ENCODE results near the gene GLE1.
"Not testable (repeated sequence)": the region's sequence is repeated elsewhere in the genome, so short reads cannot be mapped to it uniquely, and the experiment has no call there.

Gene GLE1

DNA sequence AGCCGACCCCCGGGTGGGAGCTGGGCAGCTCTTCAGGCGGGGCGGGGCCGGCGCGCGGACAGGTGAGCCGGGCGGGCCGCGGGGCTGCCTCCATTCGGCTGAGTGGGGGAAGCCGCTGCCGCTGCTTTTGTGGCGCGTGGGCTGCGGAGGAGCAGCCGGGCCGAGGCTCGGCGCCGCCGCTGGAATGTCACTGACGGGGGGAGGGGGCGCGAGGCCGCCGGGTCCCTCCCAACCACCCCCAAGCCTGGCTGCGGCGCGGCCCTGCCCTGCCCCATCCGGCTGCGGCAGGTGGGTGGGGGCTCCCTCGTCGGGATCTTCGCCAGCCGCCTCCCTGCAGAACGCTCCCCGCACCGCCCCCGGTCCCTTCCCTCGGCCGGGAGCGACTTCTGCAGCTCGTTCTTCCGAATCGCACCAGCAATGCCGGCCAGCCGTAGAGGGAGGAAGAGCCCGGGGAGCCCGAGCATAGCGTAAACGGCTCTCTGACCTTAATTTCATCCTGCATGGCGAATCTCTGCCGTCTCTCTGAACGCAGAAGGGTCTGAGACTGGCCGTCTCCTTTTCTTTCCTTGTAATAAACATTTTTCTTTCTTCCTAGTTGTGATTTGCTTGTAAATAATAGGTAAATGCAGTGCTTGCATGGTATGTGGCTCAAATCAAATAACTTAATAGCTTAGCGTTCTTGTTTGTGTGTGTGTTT lies 48.4 kb downstream of the GLE1 start:
- DNase-seq = peak in 1 of 2 experiments; percentile 4

GRCh38 chr9:128553728-128554127 lies 49.2 kb downstream of the GLE1 start:
- DNase-seq = no peak

GRCh38 chr9:128554155-128554862 lies 49.8 kb downstream of the GLE1 start:
- peak in 1 of 2 experiments; percentile 24 for DNase-seq

DNA sequence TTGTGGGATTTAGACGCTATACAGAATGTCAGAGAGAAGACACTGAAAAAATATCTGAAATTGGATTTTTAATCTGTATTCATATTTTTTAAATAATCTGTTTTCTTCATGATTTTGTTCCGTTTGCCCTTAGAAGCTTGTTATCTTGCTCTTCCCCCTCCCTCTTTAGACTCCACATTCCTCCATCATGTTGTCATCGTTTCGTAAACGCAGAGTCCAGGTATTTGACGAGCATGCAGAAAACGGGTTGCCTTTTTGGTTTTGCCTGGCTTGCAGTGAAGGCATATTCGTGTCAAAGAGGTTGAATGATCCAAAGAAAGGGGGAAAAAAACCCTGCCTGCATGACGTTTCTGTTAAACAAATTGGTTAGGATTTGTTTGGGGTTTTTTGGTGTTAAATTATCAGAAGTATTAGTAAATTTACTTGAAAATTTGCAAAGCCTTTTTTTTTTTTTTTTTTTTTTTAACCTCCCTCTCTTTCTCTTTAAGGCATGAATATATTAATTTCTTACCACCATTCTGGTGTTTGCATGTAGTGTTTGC lies 50.7 kb downstream of the GLE1 start:
- no peak for DNase-seq

DNA sequence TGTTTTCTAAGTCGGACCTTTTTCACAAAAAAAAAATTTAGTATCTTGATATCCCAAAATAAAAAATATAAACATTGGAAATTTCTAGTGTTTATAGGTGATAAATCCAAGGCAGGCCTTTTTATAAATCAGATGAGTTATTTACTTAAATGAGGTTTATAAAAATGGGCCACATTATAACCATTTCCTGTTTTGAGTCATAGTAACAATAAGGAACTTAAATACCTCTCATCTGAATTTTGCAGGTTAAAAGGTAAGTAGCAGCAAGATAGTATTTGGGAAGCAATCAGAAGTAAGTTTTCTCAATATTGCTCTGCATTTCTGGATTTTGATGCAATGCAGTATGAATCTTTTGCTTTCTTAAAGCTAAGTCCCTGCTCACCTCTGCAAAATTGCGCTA lies 51.8 kb downstream of the GLE1 start:
- DNase-seq = no peak

DNA sequence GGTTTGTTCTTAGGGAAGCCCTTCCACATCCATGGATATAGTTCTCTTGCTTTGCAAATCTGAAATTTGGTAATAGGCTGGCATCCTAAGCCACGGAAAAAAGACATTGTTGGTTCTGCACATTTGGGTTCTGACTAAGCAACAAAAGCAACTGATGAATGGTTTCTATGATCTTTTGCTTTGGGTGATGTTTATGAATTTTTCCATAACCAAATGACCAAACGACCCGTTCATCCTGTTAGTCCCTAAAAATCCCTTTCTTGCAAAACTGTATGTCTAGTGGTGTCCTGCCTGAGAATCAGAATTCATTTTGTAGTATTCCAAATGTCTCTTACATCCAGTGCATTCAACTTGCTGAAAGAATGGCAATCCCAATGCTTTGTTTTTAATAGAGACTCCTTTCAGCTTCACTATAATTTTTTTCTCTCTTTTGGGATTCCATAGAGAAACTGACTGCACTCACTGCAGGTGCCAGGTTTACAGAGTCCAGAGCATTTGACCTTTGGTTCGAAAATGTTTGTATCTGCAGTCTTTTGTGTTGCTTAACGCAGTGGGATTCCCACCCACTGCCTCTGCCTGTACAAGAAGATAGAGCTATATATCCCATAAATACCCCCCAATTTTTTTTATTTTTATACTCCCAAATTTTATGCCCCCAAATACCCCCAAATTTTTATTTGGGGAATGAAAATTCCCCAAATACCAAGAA lies 52.6 kb downstream of the GLE1 start:
- DNase-seq = no peak

GRCh38 chr9:128558431-128559310 lies 54.2 kb downstream of the GLE1 start:
- DNase-seq = peak in 1 of 2 experiments; percentile 13

- no peak for DNase-seq
These were observed 61.1 kb downstream of the GLE1 start for GRCh38 chr9:128565578-128565977.

DNA sequence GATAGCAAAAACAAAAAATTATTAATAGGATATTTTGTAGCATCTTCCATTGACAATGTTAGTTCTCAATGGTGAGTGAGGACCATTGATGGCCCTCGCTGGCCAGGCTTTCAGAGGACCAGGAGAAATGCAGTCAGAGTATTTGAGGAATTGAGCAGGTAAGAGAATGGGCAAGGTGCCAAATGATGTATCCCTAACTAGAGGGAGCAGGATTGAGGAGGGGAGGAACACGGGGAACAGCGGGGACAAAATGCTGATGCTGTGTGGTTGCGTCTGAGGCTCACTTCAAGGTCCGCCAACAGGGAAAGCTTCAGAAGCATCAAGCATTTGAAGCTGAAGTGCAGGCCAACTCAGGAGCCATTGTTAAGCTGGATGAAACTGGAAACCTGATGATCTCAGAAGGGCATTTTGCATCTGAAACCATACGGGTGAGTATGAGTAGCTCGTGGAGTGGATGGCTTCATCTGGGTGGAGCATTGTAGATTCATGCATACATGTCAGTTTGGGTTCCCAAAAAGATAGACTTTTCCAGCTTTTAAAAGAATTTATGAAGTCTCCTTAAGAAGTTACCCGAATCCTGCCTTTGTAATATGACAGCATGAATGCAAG lies 64.1 kb downstream of the GLE1 start:
- DNase-seq = no peak

GRCh38 chr9:128575469-128575868 lies 71.0 kb downstream of the GLE1 start:
- DNase-seq = no peak

- no peak for DNase-seq
These were observed 71.4 kb downstream of the GLE1 start for GRCh38 chr9:128575916-128576315.

- DNase-seq = no peak
These were observed 72.7 kb downstream of the GLE1 start for GRCh38 chr9:128577206-128577605.

DNA sequence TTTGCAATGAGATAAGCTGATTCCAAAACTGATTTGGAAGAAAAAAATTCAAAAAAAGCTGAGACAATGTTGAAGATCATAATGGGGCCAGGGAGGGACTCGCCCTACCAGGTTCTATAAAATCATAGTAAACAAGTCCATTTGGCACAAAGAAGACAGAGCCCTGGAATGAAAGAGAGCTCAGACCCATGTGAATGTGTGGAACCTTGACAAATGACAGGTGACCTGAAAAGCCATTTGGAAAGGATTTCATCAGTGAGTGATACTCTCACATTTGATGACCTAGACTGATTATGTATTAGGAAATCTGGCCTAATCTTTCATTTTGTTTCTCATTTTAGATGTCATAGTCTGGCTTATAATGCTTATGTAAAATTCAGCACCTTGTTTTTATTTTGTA lies 74.7 kb downstream of the GLE1 start:
- DNase-seq = no peak

- no peak for DNase-seq
These were observed 76.2 kb downstream of the GLE1 start for GRCh38 chr9:128580731-128581130.

- not testable (repeated sequence) for DNase-seq
These were observed 80.6 kb downstream of the GLE1 start for GRCh38 chr9:128585155-128585554.

- DNase-seq = not testable (repeated sequence)
These were observed 82.4 kb downstream of the GLE1 start for GRCh38 chr9:128586934-128587333.

DNA sequence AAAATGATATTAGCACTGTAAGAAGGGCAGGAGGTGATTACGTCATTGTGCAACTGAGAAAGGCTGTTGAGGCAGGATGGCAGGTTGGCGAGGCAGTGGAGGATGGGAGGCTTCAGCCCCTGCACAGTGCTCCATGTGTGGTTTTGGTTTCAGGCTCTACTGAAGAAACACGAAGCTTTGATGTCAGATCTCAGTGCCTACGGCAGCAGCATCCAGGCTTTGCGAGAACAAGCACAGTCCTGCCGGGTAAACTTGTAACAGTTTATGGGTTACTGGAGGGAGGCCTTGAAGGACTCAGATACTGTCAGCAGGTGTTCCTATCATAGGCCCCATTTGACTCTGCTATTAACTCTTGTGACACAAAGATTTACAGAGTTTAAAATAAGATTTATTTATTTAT lies 82.9 kb downstream of the GLE1 start:
- peak; percentile 11 to 18 for DNase-seq

GRCh38 chr9:128588581-128589233 lies 84.2 kb downstream of the GLE1 start:
- DNase-seq = no peak
